Heart left ventricle (tissue), 13 donors: ENCODE data around the gene FAM20C.

ENCODE experiments used
- CTCF ChIP-seq, 12 donors: fragments of 200-600 bp; sonication (generic) in 4 of 12; IDR thresholded peaks; one replicate each; pipeline versions ENCODE4 v1.5.0 to v1.8.0; 2018 to 2022; ENCODE audit warnings: antibody characterized with exemption in 12 of 12, mild to moderate bottlenecking in 5 of 12
- POLR2A ChIP-seq, 2 donors: fragments of 450-650 bp; IDR thresholded peaks; one replicate each; pipeline ENCODE4 v1.6.1; 2017; ENCODE audit warnings: antibody characterized with exemption in 2 of 2, mild to moderate bottlenecking in 2 of 2, moderate library complexity in 2 of 2
- donor health status: ischemic (EF 13 %, LVEDD 7.1; RV severe dilation, severe dysfunction).
- donor health status: DM: no; HTN: yes; CAD: no.
- donor health status: DM: no; HTN: no; CAD: no.
- donor health status: ischemic (EF 25% LVEDD 6.9; RV normal size, moderate dysfunction).
- donor health status: ischemic (EF 25% LVEDD 5.7; RV mildly dilated, moderate dysfunction).
- donor health status: ischemic (EF 35%, LVEDD 5.7; RV mildly dilated, moderate dysfunction).
- donor health status: nonischemic (EF 11% LVEDD 7.7; RV severe dilation, severe dysfunction).
- donor health status: DM: yes; HTN: yes; CAD: no.
- donor health status: PGD.
- donor health status: ischemic (EF 29% LVEDD 5.4; RV normal size, mild dysfunction).
- donor health status: nonischemic (EF 23%, LVEDD 6.1; RV moderate dilation, normal function).

- TF ChIP-seq CTCF (IDR thresholded peaks at IDR 0.05) (no peak), POLR2A (IDR thresholded peaks at IDR 0.05) (no peak)
These were observed 67.5 kb downstream of the FAM20C start for GRCh38 chr7:259751-260405.
